MCF 10A (cell line): ENCODE data around the gene MAOA. TPM values are rescaled to one million over a fixed set of nuclear protein-coding genes. Genes with fewer than 3 reads are reported as not detected.

Experiments
- BruUV-seq: library from RNA; stranded (reverse); fragments of 400-500 nt; replicated peaks from 2 replicates; lab custom pipeline; 2021; lab: Mats Ljungman, UMichigan
- CTCF ChIA-PET: fragments of 300-600 bp; sonication (Branson Sonifier 250); formaldehyde crosslinking; extraction: SDS; loops from one replicate; lab custom pipeline; 2021; ENCODE audit warnings: antibody characterized with exemption, inconsistent platforms; lab: Yijun Ruan, JAX
- POLR2A ChIA-PET: fragments of 300-600, 350-650 bp; sonication (Branson Sonifier 250); formaldehyde crosslinking; extraction: SDS; loops from one replicate; lab custom pipeline; 2020; ENCODE audit warnings: antibody characterized with exemption, inconsistent platforms; lab: Yijun Ruan, JAX
- DNase-seq: peaks from one replicate; pipeline ENCODE4 v3.0.0-alpha.2; 2018; ENCODE audit not compliant: unreplicated experiment
- H3K27ac Mint-ChIP-seq: one replicate; pipeline ENCODE4 v1.8.0; 2022; ENCODE audit warnings: mild to moderate bottlenecking, low read depth, mixed read lengths; ENCODE audit not compliant: unreplicated experiment
- H3K27me3 Mint-ChIP-seq: one replicate; pipeline ENCODE4 v1.8.0; 2022; ENCODE audit warnings: mixed read lengths; ENCODE audit not compliant: insufficient read depth, unreplicated experiment
- H3K36me3 Mint-ChIP-seq: one replicate; pipeline ENCODE4 v1.8.0; 2022; ENCODE audit warnings: mild to moderate bottlenecking, moderate library complexity, mixed read lengths; ENCODE audit not compliant: insufficient read depth, unreplicated experiment
- H3K4me1 Mint-ChIP-seq: one replicate; pipeline ENCODE4 v1.8.0; 2022; ENCODE audit warnings: mixed read lengths; ENCODE audit not compliant: insufficient read depth, unreplicated experiment
- H3K4me3 Mint-ChIP-seq: one replicate; pipeline ENCODE4 v1.8.0; 2022; ENCODE audit warnings: mild to moderate bottlenecking, moderate library complexity, mixed read lengths; ENCODE audit not compliant: unreplicated experiment
- H3K9me3 Mint-ChIP-seq: one replicate; pipeline ENCODE4 v1.8.0; 2022; ENCODE audit warnings: mixed read lengths; ENCODE audit not compliant: unreplicated experiment
- CTCF ChIP-seq: fragments of 200-600 bp; IDR thresholded peaks from one replicate; pipeline ENCODE4 v1.8.0; 2022; ENCODE audit warnings: antibody characterized with exemption, mild to moderate bottlenecking; ENCODE audit not compliant: unreplicated experiment
- intact Hi-C: fragments of 100-400 bp; cut with micrococcal nuclease; formaldehyde crosslinking; loops from 2 replicates; pipeline ENCODE4 v1.14.1; 2022
- total RNA-seq: library from RNA; stranded (reverse); gene quantifications from 2 replicates; pipeline ENCODE4 v1.2.3, GENCODE V29; 2022

The MAOA gene
- total RNA-seq, 1 experiment from 2014 or later, result 8.2 TPM

DNA sequence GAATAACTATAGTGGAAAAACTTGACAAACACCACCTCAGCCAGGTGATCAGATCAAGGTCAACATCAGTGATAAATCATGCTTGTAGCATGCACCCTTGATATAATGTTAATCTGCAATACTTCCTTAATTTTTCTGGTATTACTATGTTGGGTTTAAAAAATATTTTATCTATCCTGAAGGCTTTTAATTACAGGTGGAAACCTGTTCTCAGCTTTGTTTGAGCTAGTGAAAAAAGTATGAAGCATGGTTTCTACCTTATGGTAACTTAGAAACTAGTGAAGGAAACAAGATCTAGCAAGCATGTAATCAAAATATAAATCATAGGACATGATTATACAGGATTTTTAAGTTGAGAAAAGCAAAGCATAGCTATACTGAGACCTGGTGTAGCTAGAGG, 26.6 kb downstream of the MAOA start:
- H3K4me1 Mint-ChIP-seq, result peaks cover 6% of the 10 kb centered on the region
- intact Hi-C loops, result no loop called here
- BruUV-seq, result no TSS peak

GRCh38 chrX:43685221-43685620, 29.1 kb downstream of the MAOA start:
- no TSS peak for BruUV-seq
- no peak overlapping the region for H3K27ac Mint-ChIP-seq
- H3K27me3 Mint-ChIP-seq, result peaks cover 68% of the 10 kb centered on the region
- ChIA-PET CTCF (interaction anchor here (0.9 kb wide), 1 partner anchor 336 kb away, joined by 3 read pairs; no protein-coding TSS in a partner anchor), POLR2A (interaction anchor here (1.0 to 1.7 kb wide), 3 partner anchors 13 to 24 kb away, joined by 3 to 4 read pairs (median 4); no protein-coding TSS in a partner anchor)
- no peak for TF ChIP-seq CTCF
- intact Hi-C loops, result no loop called here
- H3K4me1 Mint-ChIP-seq, result peaks cover 2% of the 10 kb centered on the region
- no peak overlapping the region for H3K4me3 Mint-ChIP-seq
- peaks cover 13% of the 10 kb centered on the region for H3K36me3 Mint-ChIP-seq
- peaks cover 15% of the 10 kb centered on the region for H3K9me3 Mint-ChIP-seq
- no peak for DNase-seq

More for the DNA sequence above, 26.6 kb downstream of the MAOA start:
- H3K36me3 Mint-ChIP-seq, result peaks cover 13% of the 10 kb centered on the region
- no peak overlapping the region for H3K27ac Mint-ChIP-seq
- H3K4me3 Mint-ChIP-seq, result no peak overlapping the region
- CTCF ChIA-PET, result interaction anchor here (0.6 to 1.4 kb wide), 4 partner anchors 10 to 52 kb away, joined by 3 to 6 read pairs (median 3); no protein-coding TSS in a partner anchor
- TF ChIP-seq CTCF, result no peak
- POLR2A ChIA-PET, result interaction anchor here (1.1 to 8.9 kb wide), 3 partner anchors 25 to 48 kb away, joined by 3 to 123 read pairs (median 3); partner anchors contain the start of gene MAOA
- H3K27me3 Mint-ChIP-seq, result peaks cover 62% of the 10 kb centered on the region
- DNase-seq, result no peak
- peaks cover 15% of the 10 kb centered on the region for H3K9me3 Mint-ChIP-seq

GRCh38 chrX:43688586-43688985, 32.5 kb downstream of the MAOA start:
- BruUV-seq, result no TSS peak
- H3K4me3 Mint-ChIP-seq, result no peak overlapping the region
- DNase-seq, result no peak
- H3K4me1 Mint-ChIP-seq, result no peaks in the 10 kb centered on the region
- ChIA-PET POLR2A (interaction anchor here (0.9 to 1.7 kb wide), 4 partner anchors 10 to 19 kb away, joined by 3 to 5 read pairs (median 4); no protein-coding TSS in a partner anchor), CTCF (no interaction called here)
- peaks cover 71% of the 10 kb centered on the region for H3K27me3 Mint-ChIP-seq
- peaks cover 8% of the 10 kb centered on the region for H3K9me3 Mint-ChIP-seq
- peaks cover 8% of the 10 kb centered on the region for H3K36me3 Mint-ChIP-seq
- TF ChIP-seq CTCF, result no peak
- intact Hi-C loops, result no loop called here
- no peak overlapping the region for H3K27ac Mint-ChIP-seq

GRCh38 chrX:43693602-43694406, 37.7 kb downstream of the MAOA start:
- DNase-seq, result peak; percentile 28
- no peak for TF ChIP-seq CTCF
- H3K36me3 Mint-ChIP-seq, result peaks cover 8% of the 10 kb centered on the region
- ChIA-PET CTCF (interaction anchor here (0.5 to 1.3 kb wide), 2 partner anchors 12 to 1943 kb away, joined by 4 to 6 read pairs; no protein-coding TSS in a partner anchor), POLR2A (interaction anchor here (0.7 to 2.8 kb wide), 7 partner anchors 8 to 104 kb away, joined by 3 to 13 read pairs (median 3); partner anchors contain the start of gene MAOA)
- peak overlapping the region; percentile 79 for H3K27ac Mint-ChIP-seq
- intact Hi-C loops, result no loop called here
- BruUV-seq, result no TSS peak
- no peak overlapping the region for H3K4me3 Mint-ChIP-seq
- no peaks in the 10 kb centered on the region for H3K4me1 Mint-ChIP-seq
- H3K9me3 Mint-ChIP-seq, result no peaks in the 10 kb centered on the region
- peaks cover 51% of the 10 kb centered on the region for H3K27me3 Mint-ChIP-seq
